ENCODE data around the gene NCBP2.

DNA sequence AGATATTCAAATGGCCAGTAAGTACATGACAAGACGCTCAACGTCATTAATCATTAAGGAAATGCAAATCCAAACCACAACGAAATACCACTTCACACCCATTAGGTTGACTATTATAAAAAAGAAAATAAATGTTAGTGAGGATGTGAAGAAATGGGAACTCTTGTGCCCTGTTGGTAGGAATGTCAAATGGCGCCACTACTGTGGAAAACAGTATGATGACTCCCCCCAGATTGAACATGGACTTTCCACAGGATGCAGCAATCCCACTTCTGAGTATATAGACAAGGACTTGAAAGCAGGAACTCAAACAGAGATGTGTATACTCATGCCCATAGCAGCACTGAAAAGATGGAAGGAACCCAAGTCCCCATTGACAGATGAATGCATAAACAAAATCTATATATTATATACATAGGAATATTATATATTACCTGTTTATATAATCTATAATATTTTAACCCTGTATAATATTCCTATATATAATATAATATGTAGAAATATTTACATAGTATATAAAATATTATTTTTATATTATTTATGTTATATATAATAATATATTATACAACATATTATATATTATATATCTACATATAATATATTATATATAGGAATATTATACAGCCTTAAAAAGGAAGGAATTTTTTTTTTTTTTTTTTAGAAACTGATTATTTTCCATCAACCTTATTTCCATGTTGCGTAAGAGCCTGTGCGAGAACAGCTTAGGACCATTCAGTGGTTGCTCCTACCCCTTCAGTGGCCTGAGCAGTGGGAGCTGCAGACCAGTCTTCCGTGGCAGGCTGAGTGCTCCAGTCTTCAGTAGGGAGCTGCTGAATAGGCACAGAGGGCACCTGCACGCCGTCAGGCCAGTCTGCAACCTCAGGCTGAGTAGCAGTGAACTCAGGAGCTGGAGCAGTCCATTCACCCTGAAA lies 43.9 kb upstream of the NCBP2 start:
- TF ChIP-seq, protein P1, sequence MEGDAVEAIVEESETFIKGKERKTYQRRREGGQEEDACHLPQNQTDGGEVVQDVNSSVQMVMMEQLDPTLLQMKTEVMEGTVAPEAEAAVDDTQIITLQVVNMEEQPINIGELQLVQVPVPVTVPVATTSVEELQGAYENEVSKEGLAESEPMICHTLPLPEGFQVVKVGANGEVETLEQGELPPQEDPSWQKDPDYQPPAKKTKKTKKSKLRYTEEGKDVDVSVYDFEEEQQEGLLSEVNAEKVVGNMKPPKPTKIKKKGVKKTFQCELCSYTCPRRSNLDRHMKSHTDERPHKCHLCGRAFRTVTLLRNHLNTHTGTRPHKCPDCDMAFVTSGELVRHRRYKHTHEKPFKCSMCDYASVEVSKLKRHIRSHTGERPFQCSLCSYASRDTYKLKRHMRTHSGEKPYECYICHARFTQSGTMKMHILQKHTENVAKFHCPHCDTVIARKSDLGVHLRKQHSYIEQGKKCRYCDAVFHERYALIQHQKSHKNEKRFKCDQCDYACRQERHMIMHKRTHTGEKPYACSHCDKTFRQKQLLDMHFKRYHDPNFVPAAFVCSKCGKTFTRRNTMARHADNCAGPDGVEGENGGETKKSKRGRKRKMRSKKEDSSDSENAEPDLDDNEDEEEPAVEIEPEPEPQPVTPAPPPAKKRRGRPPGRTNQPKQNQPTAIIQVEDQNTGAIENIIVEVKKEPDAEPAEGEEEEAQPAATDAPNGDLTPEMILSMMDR (IDR thresholded peaks at IDR 0.05): peak; percentile 30
- TF ChIP-seq GABPA (IDR thresholded peaks at IDR 0.05; ENCODE audit: low read depth): no peak
- TF ChIP-seq TCF12 (IDR thresholded peaks at IDR 0.05): no peak
- TF ChIP-seq POLR2AphosphoS5 (IDR thresholded peaks at IDR 0.05; ENCODE audit: low read depth, low read length): no peak
- no peak for TF ChIP-seq SIN3A (IDR thresholded peaks at IDR 0.05; ENCODE audit: borderline replicate concordance, low read depth, low read length)
- no peak for TF ChIP-seq FOSL2 (IDR thresholded peaks at IDR 0.05; ENCODE audit: borderline replicate concordance, low read depth)
- TF ChIP-seq SMC3 (IDR thresholded peaks at IDR 0.05; ENCODE audit: low read depth, low read length): no peak
- no peak for TF ChIP-seq JUND (IDR thresholded peaks at IDR 0.05)

Measured in SK-N-SH (cell line).